Stimulated activated CD4-positive, alpha-beta T cell treated with anti-CD3 and anti-CD28 coated beads, Interleukin-4, amount 100 ng/mL, for 4 hours (primary cell): Measurements from ENCODE around the gene NGFR.
"Not testable (repeated sequence)": the region's sequence is repeated elsewhere in the genome, so short reads cannot be mapped to it uniquely, and the experiment has no call there.

Source experiments
- DNase-seq, 2 experiments: peaks; one replicate each; pipeline ENCODE4 v3.0.0-alpha.2; 2020

The NGFR gene

DNA sequence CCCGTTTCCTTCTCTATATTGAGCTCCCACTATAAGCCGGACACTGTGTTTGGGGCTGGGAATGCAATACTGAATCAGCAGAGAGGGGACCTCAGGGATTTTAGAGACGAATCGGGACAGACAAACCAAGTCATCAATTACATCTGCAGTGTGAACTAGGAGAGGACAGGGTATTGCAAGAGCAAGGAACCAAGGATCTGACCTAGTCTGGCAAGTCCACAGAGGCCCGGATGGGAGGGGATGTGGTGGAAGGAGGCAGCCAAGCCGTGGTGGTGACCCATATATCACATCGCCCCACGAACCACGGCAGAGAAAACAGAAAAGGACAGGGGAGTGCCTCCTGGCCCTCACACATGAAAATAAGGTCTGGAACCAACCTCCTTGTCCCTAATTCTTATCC lies 52.5 kb downstream of the NGFR start:
- DNase-seq, result no peak

DNA sequence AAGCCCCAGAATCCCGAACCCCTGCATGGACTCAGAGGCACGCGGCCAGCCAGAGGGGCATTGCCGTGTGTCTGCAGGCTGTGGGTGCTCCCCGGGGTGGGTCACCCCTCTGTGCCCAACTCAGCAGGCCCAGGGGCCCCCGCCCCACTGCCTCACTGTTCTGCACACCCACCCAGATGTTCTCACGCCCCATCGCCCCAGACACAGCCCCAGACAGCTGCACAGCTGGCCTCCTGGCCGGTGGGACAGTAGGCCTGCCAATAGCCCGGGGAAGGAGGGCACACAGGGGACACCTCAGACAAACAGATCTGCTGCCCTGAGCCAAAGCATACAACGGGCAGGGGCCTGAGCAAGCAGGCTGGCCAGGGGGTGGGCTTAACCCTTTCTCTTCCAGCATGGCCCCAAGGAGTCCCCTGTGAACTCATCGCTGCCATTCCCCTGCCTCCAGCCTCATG lies 53.0 kb downstream of the NGFR start:
- no peak for DNase-seq

DNA sequence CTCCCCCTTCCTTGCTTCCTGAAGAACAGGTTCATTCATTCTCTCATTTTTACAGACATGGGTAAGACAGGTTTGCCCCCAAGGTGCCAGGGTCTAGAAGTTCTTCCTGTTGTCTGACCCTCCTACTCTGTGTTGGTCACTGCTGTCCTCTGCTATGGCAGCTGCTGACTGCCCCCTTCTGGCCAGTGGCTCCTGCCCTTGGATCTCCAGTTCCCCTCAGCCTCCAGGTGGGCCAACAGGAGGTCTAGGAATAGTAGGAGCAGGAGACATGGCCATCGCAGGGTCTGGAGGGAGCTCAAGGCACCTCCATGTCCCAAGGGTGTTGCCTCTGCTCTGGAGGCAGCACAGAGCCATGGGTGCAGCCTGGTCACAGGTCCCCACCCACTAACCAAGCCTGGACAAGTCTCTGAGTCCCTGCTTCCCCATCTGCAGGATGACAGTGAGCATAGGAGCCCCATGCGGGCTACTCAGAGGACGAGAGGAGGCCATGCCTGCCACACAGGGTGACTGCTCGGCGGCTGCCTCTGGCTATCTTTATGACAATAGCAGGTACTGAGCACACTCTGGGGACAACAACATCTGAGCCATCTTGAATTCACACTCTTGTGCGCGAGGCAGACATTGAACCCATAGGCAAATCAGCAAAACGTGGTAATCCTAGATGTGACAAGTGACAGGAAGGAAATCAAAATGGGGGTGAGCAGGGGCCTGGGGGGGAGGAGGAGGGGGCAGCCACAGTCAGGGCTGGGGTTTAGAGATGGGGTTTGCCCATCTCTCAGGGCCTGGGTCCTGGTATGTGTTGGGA lies 53.6 kb downstream of the NGFR start:
- no peak for DNase-seq

DNA sequence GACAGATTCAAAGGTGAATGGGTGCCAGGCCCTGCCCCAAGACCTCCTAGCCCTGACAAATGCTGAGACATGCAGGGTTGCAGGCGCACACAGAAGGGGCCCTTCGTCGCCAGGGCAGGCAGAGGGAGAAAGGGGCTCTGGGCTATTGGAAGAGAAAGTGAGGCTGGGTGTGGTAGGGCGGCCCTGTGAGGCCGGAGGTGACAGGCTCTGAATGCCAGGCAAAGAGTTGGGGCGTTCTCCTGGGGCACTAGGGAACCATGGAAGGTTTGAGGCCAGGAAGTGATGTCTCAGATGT lies 54.2 kb downstream of the NGFR start:
- DNase-seq, result no peak

DNA sequence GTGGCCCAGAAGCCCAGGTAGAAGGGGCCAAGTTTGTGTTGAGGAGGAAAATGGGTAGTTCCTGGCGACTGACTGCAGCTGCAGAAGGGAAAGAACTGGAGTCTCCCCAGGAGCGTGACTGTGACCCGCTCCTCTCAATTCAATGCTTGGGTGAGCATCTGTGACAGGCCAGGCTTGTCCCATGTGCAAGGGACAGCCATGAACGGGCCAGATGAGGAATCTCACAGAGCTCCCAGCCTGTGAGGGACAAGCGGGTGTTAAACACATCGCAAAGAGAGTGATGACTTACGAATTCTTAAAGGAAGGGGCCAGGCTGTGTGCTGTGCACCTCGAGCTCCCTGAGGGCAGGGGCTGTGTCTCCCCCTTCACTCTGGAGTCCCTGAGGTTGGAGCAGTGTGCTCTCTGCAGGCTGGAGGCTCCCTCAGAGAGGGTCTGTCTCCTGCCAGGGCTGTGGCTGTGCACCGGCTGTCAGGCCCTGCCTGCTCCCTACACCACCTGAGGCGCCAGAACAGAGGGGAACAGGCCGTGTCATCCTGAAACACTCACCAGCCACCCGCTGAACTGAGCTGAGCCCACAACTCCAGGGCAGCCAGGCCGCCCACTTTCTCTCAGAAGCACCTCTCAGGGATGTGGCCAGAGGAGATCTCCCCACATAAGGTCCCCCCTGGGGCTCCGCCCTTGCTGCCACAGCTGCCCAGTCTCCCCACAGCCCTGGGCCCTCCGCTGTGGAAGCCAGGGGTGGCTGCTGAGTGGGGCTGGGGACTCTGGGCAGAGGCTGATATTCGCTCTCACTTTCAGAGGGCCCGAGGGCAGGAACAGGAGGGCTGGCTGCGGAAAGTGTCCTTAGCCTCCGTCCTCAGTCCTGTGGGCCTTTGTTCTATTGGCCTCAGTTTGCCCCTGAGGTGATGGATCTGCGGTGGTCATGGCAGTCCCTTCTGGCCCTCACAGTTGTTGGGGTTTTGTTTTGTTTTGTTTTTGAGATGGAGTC lies 54.9 kb downstream of the NGFR start:
- DNase-seq, result no peak

DNA sequence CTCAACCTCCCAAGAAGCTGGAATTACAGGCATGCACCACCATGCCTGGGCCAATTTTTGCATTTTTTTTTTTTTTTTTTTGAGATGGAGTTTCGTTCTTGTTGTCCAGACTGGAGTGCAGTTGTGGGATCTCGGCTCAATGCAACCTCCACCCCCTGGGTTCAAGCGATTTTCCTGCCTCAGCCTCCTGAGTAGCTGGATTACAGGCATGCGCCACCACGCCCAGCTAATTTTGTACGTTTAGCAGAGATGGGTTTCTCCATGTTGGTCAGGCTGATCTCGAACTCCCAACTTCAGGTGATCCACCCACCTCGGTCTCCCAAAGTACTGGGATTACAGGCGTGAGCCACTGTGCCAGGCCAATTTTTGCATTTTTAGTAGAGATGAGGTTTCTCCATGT lies 55.7 kb downstream of the NGFR start:
- DNase-seq, result not testable (repeated sequence)

DNA sequence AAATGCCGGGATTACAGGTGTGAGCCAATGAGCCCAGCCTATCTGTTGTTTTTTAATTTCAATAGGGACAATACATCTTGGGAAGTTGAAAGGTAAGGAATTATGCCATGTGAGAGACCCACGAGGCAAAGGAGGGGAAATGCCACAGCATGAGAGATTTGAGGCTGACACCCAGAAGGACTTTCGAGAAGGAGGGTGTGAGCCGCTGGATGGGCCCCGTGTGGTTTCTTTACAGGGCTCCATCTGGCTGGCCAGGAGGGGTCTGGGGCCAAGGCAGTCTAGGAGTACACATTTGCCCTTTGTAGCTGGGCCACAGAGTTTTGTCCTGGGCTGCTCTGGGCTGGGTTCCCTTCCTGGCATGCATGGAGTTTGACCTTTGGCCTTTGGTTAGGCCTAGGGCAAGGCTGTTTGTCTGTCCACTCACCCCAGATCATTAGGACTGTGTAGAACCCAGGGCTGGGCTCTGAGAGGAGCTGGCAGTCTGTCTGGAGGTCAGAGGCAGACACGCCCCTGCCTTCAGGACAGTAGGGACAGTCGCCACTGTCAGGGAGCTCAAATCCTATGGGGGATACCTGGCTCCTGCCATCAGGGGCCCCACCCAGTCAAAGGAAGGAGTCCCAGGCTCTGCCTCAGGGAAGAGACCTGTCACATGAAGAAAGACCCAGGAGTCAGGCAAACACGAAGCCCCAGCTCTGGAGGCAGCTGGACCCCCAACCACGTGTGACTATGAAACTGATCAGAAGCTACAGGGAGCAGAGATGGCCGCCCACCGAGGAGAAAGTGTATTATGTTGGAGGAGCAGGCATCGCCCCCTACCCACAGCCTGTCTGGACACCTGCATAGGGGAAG lies 56.4 kb downstream of the NGFR start:
- DNase-seq, result no peak

DNA sequence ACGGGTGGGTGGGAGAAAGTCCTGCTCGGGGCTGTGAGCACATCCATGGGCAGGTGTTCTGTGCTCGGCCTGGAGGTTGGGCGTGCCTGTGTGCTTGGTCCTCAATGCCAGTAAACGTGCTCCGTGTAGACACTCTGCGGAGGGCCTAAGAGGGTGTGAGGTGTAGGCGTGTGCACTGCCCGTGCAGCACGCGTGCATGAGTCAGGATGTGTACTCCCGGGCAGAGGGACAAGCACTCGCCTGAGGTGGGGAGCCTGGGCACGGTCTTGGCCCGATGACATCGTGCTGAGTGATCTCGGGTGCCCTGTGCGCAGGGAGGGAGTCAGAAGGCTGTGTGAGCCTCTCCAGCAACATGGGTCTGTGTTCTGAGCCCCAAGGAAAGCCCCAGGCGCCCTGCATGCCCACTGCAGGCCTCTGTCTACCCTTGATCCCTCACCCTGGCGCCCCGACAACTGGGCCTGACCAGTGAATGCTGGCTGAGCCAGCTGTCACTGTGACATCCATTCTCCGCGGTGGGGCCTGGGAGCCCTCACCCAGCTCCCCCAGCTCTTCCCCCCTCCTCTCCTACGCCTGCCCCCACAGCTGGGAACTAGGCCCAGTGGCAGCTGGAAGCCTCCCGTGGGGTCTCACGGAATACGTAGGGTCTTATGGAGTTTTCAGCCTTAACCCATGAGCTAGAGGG lies 57.1 kb downstream of the NGFR start:
- no peak for DNase-seq

DNA sequence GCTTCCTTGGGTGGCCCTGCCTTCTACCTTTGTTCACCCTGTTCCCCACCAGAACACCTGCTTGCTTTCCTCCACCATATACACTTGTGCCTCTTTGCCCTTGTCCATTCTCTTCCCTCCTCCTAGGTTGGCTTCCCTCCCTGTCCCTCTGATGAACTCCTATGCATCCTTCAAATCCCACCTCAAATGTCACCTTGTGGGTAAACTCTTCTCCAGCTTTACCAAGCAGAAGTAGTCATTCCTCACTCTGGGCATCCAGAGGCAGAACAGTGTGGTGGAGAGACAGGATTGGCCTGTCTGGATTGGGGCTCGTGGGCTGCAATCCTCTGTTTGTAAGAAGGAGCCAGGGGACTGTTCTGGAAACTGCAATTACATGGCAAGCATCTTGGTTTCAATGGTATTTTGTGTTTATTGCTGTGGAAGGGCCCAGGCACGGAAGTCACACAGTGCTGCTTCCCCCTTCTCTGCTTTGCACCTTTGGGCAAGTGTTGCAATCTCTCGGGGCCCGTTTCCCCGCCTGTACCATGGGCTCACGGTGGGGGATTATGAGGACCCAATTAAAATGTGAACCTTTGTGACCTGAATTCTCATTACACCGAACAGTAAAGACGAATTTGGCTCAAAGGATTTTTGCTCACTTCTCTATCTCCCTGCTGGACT lies 58.7 kb downstream of the NGFR start:
- no peak for DNase-seq

DNA sequence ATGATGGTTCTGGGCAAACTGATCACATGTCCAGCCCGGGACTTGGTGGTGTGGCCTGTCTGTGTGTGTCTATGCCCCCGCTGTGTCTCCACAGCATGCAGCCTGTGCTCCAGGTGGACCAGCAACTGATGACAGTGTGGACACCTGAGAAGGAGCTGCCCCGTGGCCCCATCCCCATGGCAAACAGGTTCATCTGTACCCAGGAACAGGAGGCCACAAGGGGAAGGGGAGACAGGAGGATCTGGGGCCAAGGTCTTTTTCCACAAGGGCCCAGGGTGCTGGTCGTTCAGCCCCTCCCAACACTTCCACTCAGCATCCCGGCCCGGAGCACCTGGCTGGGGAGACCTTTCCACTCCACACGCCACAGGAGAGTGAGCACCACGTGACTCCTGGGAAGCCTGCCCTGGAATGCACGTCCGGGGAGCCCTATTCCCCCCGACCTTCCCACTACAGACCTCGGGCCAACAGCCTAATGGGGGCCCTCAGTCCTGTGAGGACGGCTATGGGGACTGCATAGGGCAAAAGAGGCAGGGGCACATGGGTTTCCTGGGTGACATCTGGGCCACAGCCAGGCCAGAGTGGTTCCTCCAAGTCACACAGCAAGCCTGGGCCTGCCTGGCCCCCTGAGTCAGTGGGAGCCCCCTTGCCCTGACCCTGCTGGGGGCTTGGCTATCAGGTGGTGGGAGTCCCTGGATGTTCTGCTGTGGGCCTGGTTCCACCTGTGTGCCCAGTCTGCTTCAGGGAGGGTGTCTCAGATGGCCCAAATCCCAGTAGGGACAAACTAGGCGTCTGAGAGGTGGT lies 59.8 kb downstream of the NGFR start:
- no peak for DNase-seq

DNA sequence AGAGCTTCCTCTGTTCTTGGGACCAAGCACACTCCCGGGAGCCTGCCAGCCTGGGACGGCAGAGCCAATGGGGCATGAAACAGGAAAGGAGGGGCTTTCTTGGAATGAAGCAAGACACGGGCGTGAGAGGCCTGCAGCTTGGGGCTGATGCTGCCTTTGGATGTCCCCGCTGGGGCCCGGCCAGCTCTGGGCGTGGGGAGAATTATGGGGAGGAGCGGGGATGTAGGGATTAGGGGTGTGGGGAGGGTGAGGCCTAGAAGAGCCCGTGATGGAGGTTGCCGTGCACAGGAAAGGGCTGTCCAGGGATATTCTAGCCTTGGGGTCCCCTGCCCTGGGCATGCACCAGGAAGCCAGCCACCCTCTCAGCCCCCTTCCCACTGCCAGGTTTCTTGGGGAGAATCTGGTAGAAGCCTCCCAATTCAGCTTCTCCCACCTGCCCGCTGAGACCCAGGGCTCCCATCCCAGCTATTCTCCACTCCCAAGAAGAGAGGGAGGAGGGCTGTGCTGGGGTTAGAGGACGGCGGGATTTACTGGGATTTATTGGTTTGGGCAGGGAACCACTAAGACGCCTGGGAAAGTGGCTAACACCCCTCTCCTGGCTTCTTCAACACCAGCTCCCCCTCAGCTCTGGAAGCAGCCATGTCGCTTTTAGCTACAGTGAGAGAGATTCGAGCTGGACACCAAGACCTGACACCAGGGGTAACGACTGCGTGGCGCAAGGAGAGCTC lies 60.6 kb downstream of the NGFR start:
- DNase-seq, result no peak

DNA sequence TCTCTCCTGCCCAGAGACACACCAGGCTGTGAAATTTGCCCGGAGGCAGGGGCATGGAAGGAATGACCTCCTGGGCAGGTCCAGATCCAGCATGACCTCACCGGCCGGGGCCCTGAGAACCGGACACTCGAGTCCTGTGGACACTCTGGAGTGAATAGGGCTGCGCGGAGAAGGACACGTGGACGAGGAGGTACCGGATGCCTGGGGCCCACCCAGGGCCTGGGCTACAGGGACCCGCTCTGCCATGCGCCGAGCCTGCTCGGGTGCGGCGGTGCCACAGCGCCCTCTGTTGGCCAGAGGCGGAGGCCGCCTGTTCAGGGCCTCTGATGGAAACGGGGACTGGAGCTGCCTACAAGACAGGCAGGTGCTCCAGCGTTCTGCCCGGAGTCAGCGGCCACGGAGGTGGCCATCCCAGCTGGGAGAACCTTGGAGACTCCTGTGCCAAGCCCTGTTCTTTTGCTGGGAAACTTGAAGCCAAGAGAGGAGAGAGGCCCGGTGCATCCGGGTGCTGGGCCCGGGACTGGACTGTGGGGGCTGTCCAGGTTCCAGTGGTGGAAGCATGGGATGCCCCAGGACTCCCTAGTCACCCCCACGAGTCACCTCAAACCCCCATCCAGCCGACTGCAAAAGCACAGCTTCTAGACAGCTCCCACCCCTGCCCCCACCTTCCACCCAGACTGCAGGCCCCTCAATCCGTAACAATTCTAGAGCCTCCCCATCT lies 61.3 kb downstream of the NGFR start:
- DNase-seq, result peak; percentile 71 to 86

DNA sequence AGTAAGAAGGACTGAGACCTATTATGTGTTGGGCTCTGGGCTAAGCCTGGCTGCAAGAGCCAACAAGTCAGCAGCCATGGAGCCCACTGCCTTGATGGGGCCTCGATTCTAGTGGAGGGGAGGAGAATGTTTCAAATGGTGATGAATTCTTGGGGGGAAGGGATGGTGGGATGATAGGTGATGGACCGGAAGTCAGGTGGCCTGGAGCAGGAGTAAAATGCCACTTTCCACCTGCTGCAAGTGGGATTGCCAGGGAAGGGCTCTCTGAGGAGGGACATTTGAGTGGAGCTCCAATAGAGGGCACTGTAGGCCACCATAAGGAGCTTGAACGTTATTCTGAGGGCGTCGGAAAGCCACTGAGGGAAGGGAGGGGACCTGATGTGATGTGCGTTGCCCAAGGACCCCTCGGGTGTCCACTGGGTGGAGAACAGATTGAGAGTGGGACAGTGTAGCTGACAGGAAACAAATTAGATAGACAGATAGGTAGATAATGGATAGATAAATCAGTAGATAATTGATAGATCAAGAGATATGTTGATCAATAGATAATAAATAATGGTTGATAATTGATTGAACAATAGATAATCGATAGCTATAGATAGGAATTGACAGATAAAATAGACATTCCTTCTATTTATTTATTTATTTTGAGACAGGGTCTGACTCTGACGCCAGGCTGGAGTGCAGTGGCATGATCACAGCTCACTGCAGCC lies 62.4 kb downstream of the NGFR start:
- peak in 1 of 2 experiments; percentile 24 for DNase-seq
